ENCODE data around the gene ZDHHC19.

GRCh38 chr3:196216089-196216564 lies 4.9 kb upstream of the ZDHHC19 start, which contains the start of gene SLC51A:
- TF ChIP-seq POLR2A (IDR thresholded peaks at IDR 0.05) (no peak), CTCF (IDR thresholded peaks at IDR 0.05 in 8 of 11, conservative IDR thresholded peaks at IDR 0.05 in 3 of 11) (no peak)
